Ovary (tissue), 9 donors: ENCODE results near the gene ZSCAN26. TPM values are rescaled to one million over a fixed set of nuclear protein-coding genes. Genes with fewer than 3 reads are reported as not detected.

Experiments used
- DNase-seq, 5 donors: peaks; one replicate each; pipeline ENCODE4 v3.0.0-alpha.2; 2019 to 2020
- H3K27ac ChIP-seq, 2 donors: fragments of 200-600 bp; one replicate each; pipeline versions ENCODE4 v1.5.1 to v1.8.0; 2019 to 2022
- H3K27me3 ChIP-seq: fragments of 200-600 bp; one replicate; pipeline ENCODE4 v1.8.0; 2022
- H3K36me3 ChIP-seq: fragments of 200-600 bp; sonication (generic); one replicate; pipeline ENCODE4 v1.5.1; 2019
- H3K4me1 ChIP-seq: one replicate; pipeline ENCODE4 v1.8.1; 2013; ENCODE audit warnings: mild to moderate bottlenecking, moderate library complexity; ENCODE audit not compliant: insufficient read depth
- H3K4me3 ChIP-seq: fragments of 200-600 bp; sonication (generic); one replicate; pipeline ENCODE4 v1.5.1; 2017
- H3K9me3 ChIP-seq, 2 donors: fragments of 200-600 bp in 1 of 2; sonication (generic) in 1 of 2; one replicate each; pipeline versions ENCODE4 v1.5.1 to v1.8.1; 2013 to 2019; ENCODE audit warnings: mild to moderate bottlenecking in 1 of 2, moderate library complexity in 1 of 2
- EP300 ChIP-seq: sonication (generic); formaldehyde crosslinking; IDR thresholded peaks from one replicate; pipeline ENCODE4 v1.6.1; 2017; ENCODE audit warnings: antibody characterized with exemption
- POLR2A ChIP-seq: fragments of 450-650 bp; IDR thresholded peaks from one replicate; pipeline ENCODE4 v1.6.1; 2017; ENCODE audit warnings: antibody characterized with exemption, mild to moderate bottlenecking, moderate library complexity
- WGBS, 3 donors: extraction: QIAGEN DNeasy Blood & Tissue Kit in 1 of 3; methylation state at CpG; one replicate each; pipeline versions ENCODE4 v1.1.5 to v1.1.7; 2013 to 2017; 5-methylcytosine and 5-hydroxymethylcytosine counted together
- intact Hi-C, 4 donors: fragments of 100-400 bp; cut with DNase I; formaldehyde crosslinking; loops; one replicate each; pipeline versions ENCODE4 v1.11.0 to v1.15.1; 2022 to 2023
- polyA plus RNA-seq, 2 donors: library from polyadenylated mRNA; stranded (reverse); fragments of 200-250 nt in 1 of 2; fragments of 350-450 nt in 1 of 2; fragmentation: Illumina TruSeq in 1 of 2; extraction: RNeasy Lipid Tissue Mini Kit (QIAGEN cat#74804) in 1 of 2; gene quantifications; one replicate each; pipeline ENCODE4 v1.2.3, GENCODE V29; 2013 to 2014
- total RNA-seq, 7 donors: library from RNA; depleted of rRNA in 2 of 7; stranded (reverse); fragments of >200 nt in 2 of 7; fragmentation: NEBNext Ultra II Directional in 3 of 7; extraction: Animal tissue kit (Norgen Biotek cat#: 25700) in 3 of 7; gene quantifications; one replicate each; pipeline versions ENCODE4 v1.1.0 to v1.2.4, GENCODE V29; 2016 to 2023
- TF ChIP-seq, protein P1 (sequence below), 3 donors: fragments of 450-650 bp in 2 of 3; fragments of 200-600 bp in 1 of 3; IDR thresholded peaks; one replicate each; pipeline versions ENCODE4 v1.5.1 to v1.8.0; 2016 to 2022; ENCODE audit warnings: antibody characterized with exemption in 3 of 3, mild to moderate bottlenecking in 1 of 3
- donor health status: DM: no; HTN: no; CAD: no; lungs with moderate emphysema.
- donor health status: DM: no; HTN: no; CAD: no.
- donor health status: Bipolar disorder and iron deficiency.
- donor health status: DM: yes; HTN: yes; CAD: no.
- donor health status: DM: no; HTN: no; CAD: no.
- donor health status: DM: yes; HTN: yes; CAD: no.

The ZSCAN26 gene
- total and polyA plus RNA-seq, 9 donors: 11.8 to 32.0 (median 23.1) TPM

- no peak for TF ChIP-seq EP300
- intact Hi-C loops: loop anchor here in 2 of 4 donors (5.0 kb wide), 2 partner anchors 82 to 133 kb away; partner anchors contain the start of gene ZKSCAN8 (in 1 of the 2)
- no peak overlapping the region for H3K27ac ChIP-seq
Observed at GRCh38 chr6:28224131-28225055, 42.5 kb upstream of the ZSCAN26 start.

GRCh38 chr6:28225056-28225834, 41.7 kb upstream of the ZSCAN26 start, which contains the start of gene ZSCAN9:
Gene ZSCAN9 (plus strand): TSS chr6:28225275. CDS start chr6:28227085, 1,810 bp downstream.
- intact Hi-C loops: loop anchor here in 1 of 4 donors (5.0 kb wide), 1 partner anchor 132 kb away; no protein-coding TSS in a partner anchor
- WGBS, 3 donors: 0 to 1% (median 0%) methylated on average over 45 of the region's 45 CpGs
- peak within 1 kb of the TSS; percentile 89 for H3K4me3 ChIP-seq
- H3K9me3 ChIP-seq: no peaks in the 10 kb centered on the region
- no peak for TF ChIP-seq EP300
- TF ChIP-seq, protein P1, sequence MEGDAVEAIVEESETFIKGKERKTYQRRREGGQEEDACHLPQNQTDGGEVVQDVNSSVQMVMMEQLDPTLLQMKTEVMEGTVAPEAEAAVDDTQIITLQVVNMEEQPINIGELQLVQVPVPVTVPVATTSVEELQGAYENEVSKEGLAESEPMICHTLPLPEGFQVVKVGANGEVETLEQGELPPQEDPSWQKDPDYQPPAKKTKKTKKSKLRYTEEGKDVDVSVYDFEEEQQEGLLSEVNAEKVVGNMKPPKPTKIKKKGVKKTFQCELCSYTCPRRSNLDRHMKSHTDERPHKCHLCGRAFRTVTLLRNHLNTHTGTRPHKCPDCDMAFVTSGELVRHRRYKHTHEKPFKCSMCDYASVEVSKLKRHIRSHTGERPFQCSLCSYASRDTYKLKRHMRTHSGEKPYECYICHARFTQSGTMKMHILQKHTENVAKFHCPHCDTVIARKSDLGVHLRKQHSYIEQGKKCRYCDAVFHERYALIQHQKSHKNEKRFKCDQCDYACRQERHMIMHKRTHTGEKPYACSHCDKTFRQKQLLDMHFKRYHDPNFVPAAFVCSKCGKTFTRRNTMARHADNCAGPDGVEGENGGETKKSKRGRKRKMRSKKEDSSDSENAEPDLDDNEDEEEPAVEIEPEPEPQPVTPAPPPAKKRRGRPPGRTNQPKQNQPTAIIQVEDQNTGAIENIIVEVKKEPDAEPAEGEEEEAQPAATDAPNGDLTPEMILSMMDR (IDR thresholded peaks at IDR 0.05): no peak
- TF ChIP-seq POLR2A: peak; percentile 20
- H3K4me1 ChIP-seq: peaks cover 1% of the 10 kb centered on the region
- H3K27me3 ChIP-seq: no peaks in the 10 kb centered on the region
- peak within 1 kb of the TSS in 1 of 2 donors; percentile 33 for H3K27ac ChIP-seq
- H3K36me3 ChIP-seq: no peaks in the 10 kb centered on the region
- DNase-seq: peak; percentile 83 to 92 (median 85)

More at GRCh38 chr6:28224131-28225055, 42.5 kb upstream of the ZSCAN26 start:
- 47 to 52% (median 51%) methylated on average over 9 of the region's 9 CpGs for WGBS, 3 donors
- Histone ChIP-seq H3K9me3 (no peaks in the 10 kb centered on the region), H3K27me3 (no peaks in the 10 kb centered on the region), H3K4me3 (peak overlapping the region; percentile 89), H3K4me1 (peaks cover 1% of the 10 kb centered on the region), H3K36me3 (no peaks in the 10 kb centered on the region)
- no peak for DNase-seq

DNA sequence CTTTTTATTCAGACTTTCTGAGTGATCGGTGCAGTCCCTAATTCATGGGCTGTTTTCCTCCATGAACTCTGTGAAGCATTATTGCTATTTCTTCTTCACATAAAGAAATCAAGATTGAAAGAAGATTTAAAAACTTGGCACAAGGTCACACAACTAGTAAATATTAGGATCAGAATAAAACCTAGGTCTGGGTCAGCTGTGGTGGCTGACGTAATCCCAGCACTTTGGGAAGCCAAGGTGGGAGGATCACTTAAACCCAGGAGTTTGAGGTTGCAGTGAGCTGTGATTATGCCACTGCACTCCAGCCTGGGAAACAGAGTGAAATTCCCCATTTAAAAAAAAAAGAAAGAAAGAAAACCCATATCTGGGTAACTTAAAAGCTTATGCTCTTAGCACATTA, 40.5 kb upstream of the ZSCAN26 start:
- Histone ChIP-seq H3K4me1 (peaks cover 1% of the 10 kb centered on the region), H3K27ac (no peak overlapping the region), H3K27me3 (no peaks in the 10 kb centered on the region), H3K4me3 (no peak overlapping the region), H3K36me3 (no peaks in the 10 kb centered on the region), H3K9me3 (no peaks in the 10 kb centered on the region)
- WGBS, 3 donors: 94 to 97% (median 95%) methylated on average over 2 of the region's 2 CpGs
- TF ChIP-seq POLR2A (no peak), EP300 (no peak)
- TF ChIP-seq, protein P1 (IDR thresholded peaks at IDR 0.05): no peak
- intact Hi-C loops: loop anchor here in 1 of 4 donors (5.0 kb wide), 1 partner anchor 131 kb away; no protein-coding TSS in a partner anchor
- no peak for DNase-seq

- intact Hi-C loops: no loop called here
- H3K9me3 ChIP-seq: peaks cover 0 to 3% of the 10 kb centered on the region in 2 donors
- TF ChIP-seq, protein P1 (IDR thresholded peaks at IDR 0.05): no peak
- TF ChIP-seq POLR2A: no peak
- TF ChIP-seq EP300: no peak
- H3K4me3 ChIP-seq: no peak overlapping the region
- no peak for DNase-seq
- H3K4me1 ChIP-seq: no peaks in the 10 kb centered on the region
- no peak overlapping the region for H3K27ac ChIP-seq
- H3K36me3 ChIP-seq: no peaks in the 10 kb centered on the region
- no peaks in the 10 kb centered on the region for H3K27me3 ChIP-seq
- 95 to 97% (median 96%) methylated on average over 11 of the region's 11 CpGs for WGBS, 3 donors
Observed at GRCh38 chr6:28232785-28233184, 34.2 kb upstream of the ZSCAN26 start.
